ENCODE data around the gene KAT6B.
A peak's percentile ranks its signal among the peaks of the same experiment; 100 is the strongest.
"Not testable (repeated sequence)": the region's sequence is repeated elsewhere in the genome, so short reads cannot be mapped to it uniquely, and the experiment has no call there.

The KAT6B gene

GRCh38 chr10:74903491-74903890 lies 77.1 kb downstream of the KAT6B start:
- DNase-seq: no peak
- in situ Hi-C loops (cut with HindIII; ENCODE audit: low pct_ligation_motif_present, low pct_unique_long_range_greater_than_20kb, low sequenced_read_pairs): no loop called here

- in situ Hi-C loops (cut with HindIII; ENCODE audit: low pct_ligation_motif_present, low pct_unique_long_range_greater_than_20kb, low sequenced_read_pairs): no loop called here
- DNase-seq: no peak
These were observed 80.3 kb downstream of the KAT6B start for GRCh38 chr10:74906611-74907198.

- peak; percentile 25 for DNase-seq
- in situ Hi-C loops (cut with HindIII; ENCODE audit: low pct_ligation_motif_present, low pct_unique_long_range_greater_than_20kb, low sequenced_read_pairs): no loop called here
These were observed 83.3 kb downstream of the KAT6B start for GRCh38 chr10:74909670-74910069.

GRCh38 chr10:74910241-74910975 lies 84.0 kb downstream of the KAT6B start:
- in situ Hi-C loops (cut with HindIII; ENCODE audit: low pct_ligation_motif_present, low pct_unique_long_range_greater_than_20kb, low sequenced_read_pairs): no loop called here
- DNase-seq: no peak

- in situ Hi-C loops (cut with HindIII; ENCODE audit: low pct_ligation_motif_present, low pct_unique_long_range_greater_than_20kb, low sequenced_read_pairs): no loop called here
- DNase-seq: no peak
These were observed 84.6 kb downstream of the KAT6B start for GRCh38 chr10:74910976-74911350.

GRCh38 chr10:74912182-74912581 lies 85.8 kb downstream of the KAT6B start:
- DNase-seq: no peak
- in situ Hi-C loops (cut with HindIII; ENCODE audit: low pct_ligation_motif_present, low pct_unique_long_range_greater_than_20kb, low sequenced_read_pairs): no loop called here

- DNase-seq: no peak
- in situ Hi-C loops (cut with HindIII; ENCODE audit: low pct_ligation_motif_present, low pct_unique_long_range_greater_than_20kb, low sequenced_read_pairs): no loop called here
These were observed 86.3 kb downstream of the KAT6B start for GRCh38 chr10:74912682-74913081.

- in situ Hi-C loops (cut with HindIII; ENCODE audit: low pct_ligation_motif_present, low pct_unique_long_range_greater_than_20kb, low sequenced_read_pairs): no loop called here
- no peak for DNase-seq
These were observed 87.1 kb downstream of the KAT6B start for GRCh38 chr10:74913377-74913979.

- in situ Hi-C loops (cut with HindIII; ENCODE audit: low pct_ligation_motif_present, low pct_unique_long_range_greater_than_20kb, low sequenced_read_pairs): no loop called here
- no peak for DNase-seq
These were observed 89.9 kb downstream of the KAT6B start for GRCh38 chr10:74916283-74916682.

GRCh38 chr10:74917481-74918077 lies 91.2 kb downstream of the KAT6B start:
- DNase-seq: peak; percentile 80
- in situ Hi-C loops (cut with HindIII; ENCODE audit: low pct_ligation_motif_present, low pct_unique_long_range_greater_than_20kb, low sequenced_read_pairs): no loop called here

GRCh38 chr10:74919671-74920070 lies 93.3 kb downstream of the KAT6B start:
- in situ Hi-C loops (cut with HindIII; ENCODE audit: low pct_ligation_motif_present, low pct_unique_long_range_greater_than_20kb, low sequenced_read_pairs): no loop called here
- no peak for DNase-seq

- in situ Hi-C loops (cut with HindIII; ENCODE audit: low pct_ligation_motif_present, low pct_unique_long_range_greater_than_20kb, low sequenced_read_pairs); DNase-seq: not testable (repeated sequence)
These were observed 94.7 kb downstream of the KAT6B start for GRCh38 chr10:74921070-74921469.

GRCh38 chr10:74921744-74922143 lies 95.3 kb downstream of the KAT6B start:
- DNase-seq: no peak

GRCh38 chr10:74922921-74923320 lies 96.5 kb downstream of the KAT6B start:
- DNase-seq: no peak
- in situ Hi-C loops (cut with HindIII; ENCODE audit: low pct_ligation_motif_present, low pct_unique_long_range_greater_than_20kb, low sequenced_read_pairs): no loop called here

More at GRCh38 chr10:74921744-74922143, 95.3 kb downstream of the KAT6B start:
- in situ Hi-C loops (cut with HindIII; ENCODE audit: low pct_ligation_motif_present, low pct_unique_long_range_greater_than_20kb, low sequenced_read_pairs): no loop called here

- in situ Hi-C loops (cut with HindIII; ENCODE audit: low pct_ligation_motif_present, low pct_unique_long_range_greater_than_20kb, low sequenced_read_pairs): no loop called here
- peak; percentile 31 for DNase-seq
These were observed 97.2 kb downstream of the KAT6B start for GRCh38 chr10:74923556-74923955.

- DNase-seq: peak; percentile 75
These were observed 98.0 kb downstream of the KAT6B start for GRCh38 chr10:74924251-74924963.

GRCh38 chr10:74925291-74925690 lies 98.9 kb downstream of the KAT6B start:
- DNase-seq: no peak
- in situ Hi-C loops (cut with HindIII; ENCODE audit: low pct_ligation_motif_present, low pct_unique_long_range_greater_than_20kb, low sequenced_read_pairs): no loop called here

More at GRCh38 chr10:74924251-74924963, 98.0 kb downstream of the KAT6B start:
- in situ Hi-C loops (cut with HindIII; ENCODE audit: low pct_ligation_motif_present, low pct_unique_long_range_greater_than_20kb, low sequenced_read_pairs): no loop called here

GRCh38 chr10:74925708-74926107 lies 99.3 kb downstream of the KAT6B start:
- DNase-seq: no peak
- in situ Hi-C loops (cut with HindIII; ENCODE audit: low pct_ligation_motif_present, low pct_unique_long_range_greater_than_20kb, low sequenced_read_pairs): no loop called here

All from ACHN (cell line).